ENCODE results near the gene EQTN.

Gene EQTN

DNA sequence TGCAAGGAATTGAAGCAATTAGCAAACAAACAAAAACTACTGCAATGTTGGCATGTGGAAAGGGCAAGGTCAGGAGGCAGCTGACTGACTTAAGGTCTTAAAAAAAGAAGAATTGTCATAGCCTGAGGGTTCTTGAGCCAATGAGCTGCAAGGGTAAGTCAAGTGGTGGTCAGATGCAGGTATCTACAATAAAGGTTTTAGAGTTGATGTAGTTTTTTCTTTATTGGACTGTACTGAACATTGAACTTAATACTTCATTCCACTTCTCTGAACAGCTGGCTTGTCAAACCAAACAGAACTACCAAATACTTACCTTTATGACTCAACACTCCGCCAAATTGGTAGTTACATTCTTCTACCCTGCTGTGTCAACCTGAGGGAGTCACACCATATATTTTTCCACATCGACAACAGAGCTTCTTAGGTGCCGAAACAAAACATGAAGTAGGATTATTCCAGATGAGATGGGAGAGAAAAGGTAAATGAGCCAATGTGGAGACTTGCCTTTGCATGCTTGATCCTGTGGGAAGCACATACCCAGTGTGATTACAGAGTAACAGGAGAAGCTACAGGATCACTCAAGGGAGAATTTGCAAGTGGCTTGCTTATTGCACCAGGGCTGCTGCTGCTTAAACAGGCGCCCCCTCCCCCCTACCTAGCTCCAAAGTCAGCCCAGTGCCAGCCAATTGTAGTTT is 35.3 kb downstream of the EQTN start:
- TF ChIP-seq, protein P1, sequence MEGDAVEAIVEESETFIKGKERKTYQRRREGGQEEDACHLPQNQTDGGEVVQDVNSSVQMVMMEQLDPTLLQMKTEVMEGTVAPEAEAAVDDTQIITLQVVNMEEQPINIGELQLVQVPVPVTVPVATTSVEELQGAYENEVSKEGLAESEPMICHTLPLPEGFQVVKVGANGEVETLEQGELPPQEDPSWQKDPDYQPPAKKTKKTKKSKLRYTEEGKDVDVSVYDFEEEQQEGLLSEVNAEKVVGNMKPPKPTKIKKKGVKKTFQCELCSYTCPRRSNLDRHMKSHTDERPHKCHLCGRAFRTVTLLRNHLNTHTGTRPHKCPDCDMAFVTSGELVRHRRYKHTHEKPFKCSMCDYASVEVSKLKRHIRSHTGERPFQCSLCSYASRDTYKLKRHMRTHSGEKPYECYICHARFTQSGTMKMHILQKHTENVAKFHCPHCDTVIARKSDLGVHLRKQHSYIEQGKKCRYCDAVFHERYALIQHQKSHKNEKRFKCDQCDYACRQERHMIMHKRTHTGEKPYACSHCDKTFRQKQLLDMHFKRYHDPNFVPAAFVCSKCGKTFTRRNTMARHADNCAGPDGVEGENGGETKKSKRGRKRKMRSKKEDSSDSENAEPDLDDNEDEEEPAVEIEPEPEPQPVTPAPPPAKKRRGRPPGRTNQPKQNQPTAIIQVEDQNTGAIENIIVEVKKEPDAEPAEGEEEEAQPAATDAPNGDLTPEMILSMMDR (IDR thresholded peaks at IDR 0.05; ENCODE audit: low read depth, low read length), result no peak
- TF ChIP-seq EZH2phosphoT487 (IDR thresholded peaks at IDR 0.05; ENCODE audit: low read depth), result no peak
- Histone ChIP-seq H3K27ac (ENCODE audit: low read length) (no peak overlapping the region), H4K20me1 (ENCODE audit: insufficient read depth, low read length) (no peaks in the 10 kb centered on the region), H2AFZ (ENCODE audit: low read depth, low read length) (no peak overlapping the region; the same call in 1 of the 2 replicates), H3K4me3 (ENCODE audit: low read length) (no peak overlapping the region), H3K4me1 (ENCODE audit: low read length) (no peaks in the 10 kb centered on the region), H3K9ac (ENCODE audit: low read length) (no peak overlapping the region), H3K79me2 (ENCODE audit: low read length) (no peaks in the 10 kb centered on the region), H3K4me2 (ENCODE audit: low read length) (no peak overlapping the region), H3K36me3 (replicated peaks; ENCODE audit: low read depth, low read length) (no peaks in the 10 kb centered on the region), H3K27me3 (ENCODE audit: low read depth, low read length) (peaks cover 28% of the 10 kb centered on the region), H3K9me3 (ENCODE audit: insufficient read depth, low read length) (no peaks in the 10 kb centered on the region)

DNA sequence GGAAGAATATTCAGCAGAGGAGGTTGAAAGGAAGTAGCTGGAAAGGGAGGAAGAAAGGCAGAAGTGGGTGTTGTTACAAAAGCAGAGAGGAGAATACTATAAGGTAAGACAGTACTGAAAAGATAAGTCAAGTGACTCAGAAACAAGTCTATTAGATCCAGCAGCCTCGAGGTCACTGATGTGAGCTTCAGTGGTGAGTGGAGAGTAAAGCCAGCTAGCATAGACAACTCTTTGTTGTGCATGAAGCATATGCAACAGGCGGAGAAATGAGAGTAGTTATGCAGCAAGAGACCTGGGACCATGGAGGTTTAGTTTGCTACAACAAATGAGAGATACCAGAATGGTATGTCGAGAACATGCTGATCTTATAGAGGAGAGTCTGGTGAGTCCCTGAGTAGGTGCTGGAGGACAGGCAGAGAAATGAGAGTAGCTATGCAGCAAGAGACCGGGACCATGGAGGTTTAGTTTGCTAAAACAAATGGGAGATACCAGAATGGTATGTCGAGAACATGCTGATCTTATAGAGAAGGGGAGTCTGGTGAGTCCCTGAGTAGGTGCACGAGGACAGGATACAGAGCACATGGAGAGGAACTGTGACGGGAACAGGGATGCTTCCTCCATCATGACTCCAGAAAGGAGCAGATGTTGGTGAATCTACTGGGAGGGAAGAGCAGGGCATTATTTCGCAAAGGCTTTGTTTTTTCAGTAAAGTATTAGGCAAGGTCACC is 36.0 kb downstream of the EQTN start:
- Histone ChIP-seq H2AFZ (ENCODE audit: low read depth, low read length) (no peak overlapping the region), H3K27ac (ENCODE audit: low read length) (no peak overlapping the region), H3K4me2 (ENCODE audit: low read length) (no peak overlapping the region), H3K9me3 (ENCODE audit: insufficient read depth, low read length) (no peaks in the 10 kb centered on the region), H3K27me3 (ENCODE audit: low read depth, low read length) (peaks cover 28% of the 10 kb centered on the region), H3K36me3 (replicated peaks; ENCODE audit: low read depth, low read length) (no peaks in the 10 kb centered on the region), H3K79me2 (ENCODE audit: low read length) (no peaks in the 10 kb centered on the region), H3K9ac (ENCODE audit: low read length) (no peak overlapping the region), H3K4me3 (ENCODE audit: low read length) (no peak overlapping the region), H3K4me1 (ENCODE audit: low read length) (no peaks in the 10 kb centered on the region), H4K20me1 (ENCODE audit: insufficient read depth, low read length) (no peaks in the 10 kb centered on the region)
- TF ChIP-seq EZH2phosphoT487 (IDR thresholded peaks at IDR 0.05; ENCODE audit: low read depth), result no peak
- TF ChIP-seq, protein P1 (IDR thresholded peaks at IDR 0.05; ENCODE audit: low read depth, low read length), result no peak

DNA sequence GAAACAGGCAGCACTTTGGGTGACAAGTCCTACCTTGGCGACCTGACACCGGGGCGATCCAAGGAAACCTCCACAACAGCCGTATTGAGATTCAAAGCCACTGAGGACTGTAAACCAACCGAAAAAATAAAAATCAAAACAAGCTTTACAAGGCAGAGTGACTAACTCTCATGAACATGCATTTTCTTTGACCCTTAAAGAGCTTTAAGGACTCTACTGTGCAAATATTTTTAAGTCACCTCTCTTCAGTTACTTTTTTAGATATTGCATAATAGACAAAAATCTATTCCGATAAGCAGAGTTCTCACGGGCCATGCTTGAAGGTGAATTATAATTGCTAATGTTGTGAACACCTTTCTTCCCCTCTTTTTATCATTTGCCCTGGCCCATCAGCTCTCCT is 38.3 kb downstream of the EQTN start:
- no peaks in the 10 kb centered on the region for H3K36me3 ChIP-seq (replicated peaks; ENCODE audit: low read depth, low read length)
- H3K79me2 ChIP-seq (ENCODE audit: low read length), result no peaks in the 10 kb centered on the region
- no peak overlapping the region for H3K27ac ChIP-seq (ENCODE audit: low read length)
- no peak overlapping the region for H3K9ac ChIP-seq (ENCODE audit: low read length)
- H3K27me3 ChIP-seq (ENCODE audit: low read depth, low read length), result peaks cover 28% of the 10 kb centered on the region
- TF ChIP-seq, protein P1 (IDR thresholded peaks at IDR 0.05; ENCODE audit: low read depth, low read length), result no peak
- TF ChIP-seq EZH2phosphoT487 (IDR thresholded peaks at IDR 0.05; ENCODE audit: low read depth), result no peak
- H2AFZ ChIP-seq (ENCODE audit: low read depth, low read length), result no peak overlapping the region
- H3K9me3 ChIP-seq (ENCODE audit: insufficient read depth, low read length), result no peaks in the 10 kb centered on the region
- H3K4me1 ChIP-seq (ENCODE audit: low read length), result no peaks in the 10 kb centered on the region
- H3K4me3 ChIP-seq (ENCODE audit: low read length), result no peak overlapping the region
- no peak overlapping the region for H3K4me2 ChIP-seq (ENCODE audit: low read length)
- no peaks in the 10 kb centered on the region for H4K20me1 ChIP-seq (ENCODE audit: insufficient read depth, low read length)

DNA sequence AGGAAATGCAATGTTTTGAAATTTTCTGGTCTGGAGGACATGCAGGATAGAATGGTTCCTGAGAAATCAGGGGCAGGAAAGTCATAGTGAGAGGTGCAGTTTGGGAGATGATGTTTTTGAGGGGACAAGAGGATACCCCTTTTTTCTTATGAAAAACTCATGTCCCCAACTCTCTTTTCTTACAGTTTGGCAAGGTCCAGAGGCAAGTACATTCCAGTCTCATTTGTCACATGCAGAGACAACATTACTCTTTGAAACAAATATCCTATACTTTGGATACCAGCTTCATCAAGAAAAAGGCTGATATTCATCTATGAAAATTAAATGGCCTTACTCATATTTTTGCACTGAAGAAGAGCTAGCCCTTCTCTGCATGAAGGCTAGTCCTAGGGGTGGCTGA is 48.2 kb downstream of the EQTN start:
- Histone ChIP-seq H3K79me2 (ENCODE audit: low read length) (no peaks in the 10 kb centered on the region), H3K9ac (ENCODE audit: low read length) (no peak overlapping the region), H3K4me1 (ENCODE audit: low read length) (peaks cover 10% of the 10 kb centered on the region), H3K4me3 (ENCODE audit: low read length) (no peak overlapping the region), H2AFZ (ENCODE audit: low read depth, low read length) (no peak overlapping the region), H3K36me3 (replicated peaks; ENCODE audit: low read depth, low read length) (no peaks in the 10 kb centered on the region), H4K20me1 (ENCODE audit: insufficient read depth, low read length) (no peaks in the 10 kb centered on the region), H3K9me3 (ENCODE audit: insufficient read depth, low read length) (no peaks in the 10 kb centered on the region), H3K27ac (ENCODE audit: low read length) (no peak overlapping the region), H3K4me2 (ENCODE audit: low read length) (no peak overlapping the region), H3K27me3 (ENCODE audit: low read depth, low read length) (no peaks in the 10 kb centered on the region; the same call in 1 of the 2 replicates)
- TF ChIP-seq, protein P1 (IDR thresholded peaks at IDR 0.05; ENCODE audit: low read depth, low read length), result no peak
- TF ChIP-seq EZH2phosphoT487 (IDR thresholded peaks at IDR 0.05; ENCODE audit: low read depth), result no peak

All from OCI-LY3 (cell line).